ENCODE results near the gene SNAP47.

DNA sequence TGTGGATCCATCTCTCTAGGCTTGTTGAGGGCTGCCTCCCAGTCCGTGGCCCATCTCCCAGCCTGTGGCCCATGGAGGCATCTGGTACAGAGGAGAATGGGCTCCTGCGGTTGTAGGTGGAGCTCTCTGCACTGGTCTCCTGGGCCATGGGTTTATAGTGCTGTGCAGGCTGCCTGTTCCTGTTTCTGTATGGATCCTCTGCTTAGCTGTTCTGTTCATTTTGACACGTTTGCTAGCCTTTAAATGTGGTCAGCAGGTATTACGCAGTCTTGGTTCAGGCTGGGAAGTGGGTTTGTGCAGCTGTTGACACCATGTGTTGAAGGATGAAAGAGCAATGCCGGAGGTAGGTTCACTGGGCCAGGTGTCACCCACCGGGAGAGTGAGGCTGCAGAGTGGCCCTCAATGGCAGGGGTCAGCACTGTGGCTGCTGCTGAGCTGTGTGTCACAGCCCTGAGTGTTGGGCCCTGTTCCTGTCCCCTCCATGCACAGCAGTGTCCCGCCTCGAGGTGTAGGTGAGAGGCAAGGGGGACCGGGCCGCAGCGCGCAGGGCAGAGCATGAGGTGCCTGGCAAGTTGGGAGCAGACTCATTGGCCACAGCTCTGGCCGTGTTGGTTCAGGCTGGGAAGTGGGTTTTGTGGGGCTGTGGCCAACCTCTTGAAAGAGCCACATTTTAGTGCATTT is 39.0 kb downstream of the SNAP47 start:
- TF ChIP-seq CTCF (optimal IDR thresholded peaks at IDR 0.05 in 1 of 3, IDR thresholded peaks at IDR 0.05 in 1 of 3, conservative IDR thresholded peaks at IDR 0.05 in 1 of 3; ENCODE audit: extremely low read depth in 1 of 3, insufficient read depth in 2 of 3, low read length in 3 of 3), result no peak
- TF ChIP-seq EZH2 (IDR thresholded peaks at IDR 0.05; ENCODE audit: low read length), result no peak
